HepG2 (cell line): ENCODE measurements around the gene MEX3A. TPM values are rescaled to one million over a fixed set of nuclear protein-coding genes. Genes with fewer than 3 reads are reported as not detected.
A peak's percentile ranks its signal among the peaks of the same experiment; 100 is the strongest.

Experiments
- ATF7 ChIP-seq, 2 experiments: fragments of 450-650 bp in 1 of 2; sonication (generic) in 1 of 2; formaldehyde crosslinking in 1 of 2; IDR thresholded peaks; 2 replicates each; pipeline versions ENCODE4 v1.4.0 to v1.6.1; 2016 to 2020; ENCODE audit warnings: antibody characterized with exemption in 1 of 2, mild to moderate bottlenecking in 1 of 2, missing genetic modification reagents in 1 of 2
- E2F5 ChIP-seq: sonication (generic); formaldehyde crosslinking; conservative IDR thresholded peaks from 2 replicates; pipeline ENCODE4 v1.4.0; 2020; ENCODE audit warnings: missing genetic modification reagents
- FOXC1 ChIP-seq: sonication (generic); formaldehyde crosslinking; IDR thresholded peaks from 2 replicates; pipeline ENCODE4 v1.8.0; 2022; ENCODE audit warnings: mild to moderate bottlenecking, missing genetic modification reagents, borderline replicate concordance
- HMGXB4 ChIP-seq, 2 experiments: sonication (generic) in 1 of 2; formaldehyde crosslinking in 1 of 2; IDR thresholded peaks; 2 replicates each; pipeline versions ENCODE4 v1.4.0 to v1.6.1; 2018 to 2020; ENCODE audit warnings: missing genetic modification reagents in 2 of 2, borderline replicate concordance in 1 of 2, low read depth in 1 of 2, mild to moderate bottlenecking in 1 of 2, missing biosample characterization in 1 of 2
- LRRFIP1 ChIP-seq: sonication (generic); formaldehyde crosslinking; conservative IDR thresholded peaks from 2 replicates; pipeline ENCODE4 v1.4.0; 2020; ENCODE audit warnings: missing genetic modification reagents
- MEF2D ChIP-seq: sonication (generic); formaldehyde crosslinking; IDR thresholded peaks from 2 replicates; pipeline ENCODE4 v1.5.1; 2020; ENCODE audit warnings: mild to moderate bottlenecking, missing genetic modification reagents
- NR2F2 ChIP-seq: IDR thresholded peaks from 2 replicates; pipeline ENCODE4 v1.6.1; 2012; ENCODE audit warnings: low read depth, inconsistent platforms, borderline replicate concordance
- NRL ChIP-seq: sonication (generic); formaldehyde crosslinking; IDR thresholded peaks from 2 replicates; pipeline ENCODE4 v1.5.0; 2020; ENCODE audit warnings: missing genetic modification reagents, mild to moderate bottlenecking, moderate library complexity, borderline replicate concordance
- RBFOX2 ChIP-seq: fragments of 200-400 bp; formaldehyde crosslinking; IDR thresholded peaks from 2 replicates; pipeline ENCODE4 v1.6.1; 2017; ENCODE audit warnings: low read depth, mild to moderate bottlenecking, low read length
- SALL2 ChIP-seq: sonication (generic); formaldehyde crosslinking; IDR thresholded peaks from 2 replicates; pipeline ENCODE4 v1.8.1; 2023; ENCODE audit warnings: mild to moderate bottlenecking, missing genetic modification reagents, inconsistent platforms
- TEAD2 ChIP-seq: sonication (generic); formaldehyde crosslinking; IDR thresholded peaks from 2 replicates; pipeline ENCODE4 v1.9.0; 2021; ENCODE audit warnings: missing genetic modification reagents
- TGIF2 ChIP-seq: IDR thresholded peaks from 2 replicates; pipeline ENCODE4 v1.6.1; 2016; ENCODE audit warnings: control low read depth, missing compliant biosample characterization
- ZNF282 ChIP-seq: fragments of 450-650 bp; IDR thresholded peaks from 2 replicates; pipeline ENCODE4 v1.6.1; 2018; ENCODE audit not compliant: partially characterized antibody
- ZNF343 ChIP-seq: sonication (generic); formaldehyde crosslinking; IDR thresholded peaks from 2 replicates; pipeline ENCODE4 v1.4.0; 2020; ENCODE audit warnings: mild to moderate bottlenecking, missing genetic modification reagents
- ZNF414 ChIP-seq: sonication (generic); formaldehyde crosslinking; IDR thresholded peaks from 2 replicates; pipeline ENCODE4 v1.5.0; 2020; ENCODE audit warnings: missing genetic modification reagents
- ZNF431 ChIP-seq: sonication (generic); formaldehyde crosslinking; IDR thresholded peaks from 2 replicates; pipeline ENCODE4 v1.9.0; 2022; ENCODE audit warnings: missing genetic modification reagents, low read depth, mild to moderate bottlenecking, borderline replicate concordance
- ZNF510 ChIP-seq: sonication (generic); formaldehyde crosslinking; IDR thresholded peaks from 2 replicates; pipeline ENCODE4 v1.4.0; 2020; ENCODE audit warnings: low read depth, mild to moderate bottlenecking, missing genetic modification reagents
- ZNF619 ChIP-seq: sonication (generic); formaldehyde crosslinking; IDR thresholded peaks from 2 replicates; pipeline ENCODE4 v1.4.0; 2020; ENCODE audit warnings: mild to moderate bottlenecking, missing genetic modification reagents
- ZNF749 ChIP-seq: sonication (generic); formaldehyde crosslinking; IDR thresholded peaks from 2 replicates; pipeline ENCODE4 v1.8.0; 2022; ENCODE audit warnings: mild to moderate bottlenecking, missing genetic modification reagents, moderate library complexity, borderline replicate concordance
- ZNF850 ChIP-seq: sonication (generic); formaldehyde crosslinking; conservative IDR thresholded peaks from 2 replicates; pipeline ENCODE4 v1.9.0; 2021; ENCODE audit warnings: mild to moderate bottlenecking, missing genetic modification reagents
- ZXDC ChIP-seq: sonication (generic); formaldehyde crosslinking; IDR thresholded peaks from 2 replicates; pipeline ENCODE4 v1.5.0; 2020; ENCODE audit warnings: mild to moderate bottlenecking, missing genetic modification reagents
- polyA plus RNA-seq, 8 experiments: library from polyadenylated mRNA; depleted of rRNA in 3 of 8; stranded (reverse) in 7 of 8; unstranded in 1 of 8; fragments of >200 nt; fragmentation: Illumina TruSeq in 4 of 8; extraction: Trizol in 4 of 8; gene quantifications; 2 replicates each; pipeline versions ENCODE4 v1.2.1 to v1.2.3, GENCODE V29; 2011 to 2016; ENCODE audit warnings: low read depth in 4 of 8, missing spikeins in 1 of 8, mixed read lengths in 1 of 8; ENCODE audit not compliant: insufficient read depth in 1 of 8
- total RNA-seq, 5 experiments: library from RNA; depleted of rRNA; stranded (reverse); fragments of >200 nt; fragmentation: Illumina TruSeq; extraction: Trizol; gene quantifications; 2 replicates each; pipeline ENCODE4 v1.2.3, GENCODE V29; 2016; ENCODE audit warnings: low read depth in 1 of 5

MEX3A gene
- total and polyA plus RNA-seq, 2 of the 13 experiments (the other 11 are each of a cell fraction or from before 2014, with no cell fraction given) = 7.6 to 9.1 TPM

- 0 out of 2 replicates have a peak, but pooled peaks have one; percentile 34 for TF ChIP-seq ZXDC (CRISPR knock-in tag)
- no peak for TF ChIP-seq ATF7 (IDR thresholded peaks at IDR 0.05)
- 0 out of 2 replicates have a peak, but pooled peaks have one; percentile 6 for TF ChIP-seq ATF7 (CRISPR knock-in tag; IDR thresholded peaks at IDR 0.05)
- no peak for TF ChIP-seq TEAD2 (CRISPR knock-in tag)
- 0 out of 2 replicates have a peak, but pooled peaks have one; percentile 9 for TF ChIP-seq TGIF2 (CRISPR knock-in tag)
- TF ChIP-seq ZNF749 (CRISPR knock-in tag) = 0 out of 2 replicates have a peak, but pooled peaks have one; percentile 0
- TF ChIP-seq ZNF850 = no peak
- TF ChIP-seq MEF2D (CRISPR knock-in tag) = 0 out of 2 replicates have a peak, but pooled peaks have one; percentile 33
- 0 out of 2 replicates have a peak, but pooled peaks have one; percentile 14 for TF ChIP-seq FOXC1 (CRISPR knock-in tag)
- TF ChIP-seq ZNF619 = no peak
- 0 out of 2 replicates have a peak, but pooled peaks have one; percentile 8 for TF ChIP-seq ZNF414
- no peak for TF ChIP-seq E2F5 (CRISPR knock-in tag)
- peak in 1 of 2 experiments; percentile 41; a peak in 2 of 4 replicates for TF ChIP-seq HMGXB4 (CRISPR knock-in tag; IDR thresholded peaks at IDR 0.05; ENCODE audit: borderline replicate concordance in 1 of 2, low read depth in 1 of 2)
- TF ChIP-seq ZNF343 = peak; percentile 4; the same call in 1 of the 2 replicates
- no peak for TF ChIP-seq RBFOX2
- TF ChIP-seq ZNF510 (CRISPR knock-in tag) = 0 out of 2 replicates have a peak, but pooled peaks have one; percentile 6
- TF ChIP-seq NRL (CRISPR knock-in tag) = no peak
- peak; percentile 4; the same call in 1 of the 2 replicates for TF ChIP-seq SALL2 (CRISPR knock-in tag)
- 0 out of 2 replicates have a peak, but pooled peaks have one; percentile 47 for TF ChIP-seq ZNF431 (CRISPR knock-in tag)
- no peak for TF ChIP-seq LRRFIP1 (CRISPR knock-in tag)
- TF ChIP-seq NR2F2 = no peak
- TF ChIP-seq ZNF282 = no peak
Observed at GRCh38 chr1:156130578-156130942, 48.3 kb upstream of the MEX3A start (continued).
